K562 (cell line): ENCODE measurements around the gene RGS3. TPM values are rescaled to one million over a fixed set of nuclear protein-coding genes. Genes with fewer than 3 reads are reported as not detected.

Source experiments
- ATAC-seq: fragments of 200-7000 bp; cut with Tn5 transposase; 3 replicates; pipeline ENCODE4 v1.9.1; 2020; ENCODE audit warnings: moderate library complexity
- BruUV-seq: library from RNA; stranded (reverse); fragments of 400-500 nt; replicated peaks from 2 replicates; lab custom pipeline; 2021; lab: Mats Ljungman, UMichigan
- CTCF ChIA-PET: fragments of 300-600 bp; formaldehyde crosslinking; extraction: SDS; loops from one replicate; lab custom pipeline; 2021; ENCODE audit warnings: low intra/inter-chr PET ratio; lab: Yijun Ruan, JAX
- POLR2A ChIA-PET: fragments of 300-600, 350-650 bp; sonication (Branson Sonifier 250); formaldehyde crosslinking; extraction: SDS; loops from one replicate; lab custom pipeline; 2021; ENCODE audit warnings: antibody characterized with exemption, inconsistent platforms; lab: Yijun Ruan, JAX
- DNase-seq, 4 experiments: peaks; one replicate each; pipeline versions ENCODE4 v3.0.0 to v3.0.0-alpha.2; 2011 to 2018; ENCODE audit warnings: low spot score in 3 of 4, mixed read lengths in 3 of 4; ENCODE audit errors: extremely low read depth in 1 of 4
- FAIRE-seq: peaks from 2 replicates; lab custom pipeline; 2011; peaks lifted over from hg19 to GRCh38; lab: Jason Lieb, UNC
- H2AFZ ChIP-seq: 2 replicates; pipeline ENCODE4 v1.6.0; 2011; ENCODE audit warnings: low read depth, low read length, control low read depth, inconsistent platforms
- H3K27ac ChIP-seq: fragments of 200-600 bp; 3 replicates; pipeline ENCODE4 v1.8.0; 2011; ENCODE audit warnings: low read depth, mild to moderate bottlenecking, control low read depth, inconsistent platforms, low read length, moderate library complexity, mixed read lengths; ENCODE audit errors: extremely low read depth
- H3K27me3 ChIP-seq, 2 experiments: fragments of 300-600 bp in 1 of 2; 2 replicates in 1 of 2; 3 replicates in 1 of 2; pipeline versions ENCODE4 v1.6.0 to v1.8.0; 2011; ENCODE audit warnings: inconsistent platforms in 2 of 2, low read length in 2 of 2, mild to moderate bottlenecking in 1 of 2, mixed read lengths in 1 of 2, moderate library complexity in 1 of 2; ENCODE audit not compliant: control insufficient read depth in 2 of 2, insufficient read depth in 2 of 2
- H3K36me3 ChIP-seq: fragments of 300-600 bp; 3 replicates; pipeline ENCODE4 v1.8.0; 2011; ENCODE audit warnings: mild to moderate bottlenecking, low read length, inconsistent platforms; ENCODE audit not compliant: control insufficient read depth, insufficient read depth
- H3K4me1 ChIP-seq, 2 experiments: fragments of 200-600 bp in 1 of 2; replicated peaks in 1 of 2; 2 replicates in 1 of 2; 3 replicates in 1 of 2; pipeline versions ENCODE4 v1.5.1 to v1.8.0; 2011; ENCODE audit warnings: inconsistent platforms in 2 of 2, low read length in 2 of 2, mild to moderate bottlenecking in 1 of 2, mixed read lengths in 1 of 2, moderate library complexity in 1 of 2; ENCODE audit not compliant: control insufficient read depth in 2 of 2, insufficient read depth in 2 of 2
- H3K4me2 ChIP-seq: 2 replicates; pipeline ENCODE4 v1.6.1; 2011; ENCODE audit warnings: low read length, control low read depth, inconsistent platforms, mixed read lengths; ENCODE audit not compliant: insufficient read depth
- H3K4me3 ChIP-seq: fragments of 200-600 bp; sonication (generic), shearing (Covaris generic); 2 replicates; pipeline ENCODE4 v1.5.1; 2016; ENCODE audit warnings: control low read depth, inconsistent platforms
- H3K79me2 ChIP-seq: fragments of 200-600 bp; 3 replicates; pipeline ENCODE4 v1.8.0; 2011; ENCODE audit warnings: low read length, inconsistent platforms; ENCODE audit not compliant: control insufficient read depth, insufficient read depth
- H3K9ac ChIP-seq, 2 experiments: 2 replicates each; pipeline versions ENCODE4 v1.6.0 to v1.6.1; 2011; ENCODE audit warnings: low read depth in 2 of 2, low read length in 2 of 2, control low read depth in 1 of 2, inconsistent platforms in 1 of 2, mild to moderate bottlenecking in 1 of 2, mixed read lengths in 1 of 2; ENCODE audit not compliant: insufficient read depth in 1 of 2
- H3K9me1 ChIP-seq: one replicate; pipeline ENCODE4 v1.6.0; 2011; ENCODE audit warnings: inconsistent platforms, mild to moderate bottlenecking, low read length, moderate library complexity; ENCODE audit not compliant: control insufficient read depth, insufficient read depth
- H3K9me3 ChIP-seq: replicated peaks from 2 replicates; pipeline ENCODE4 v1.5.1; 2011; ENCODE audit warnings: low read depth, low read length, inconsistent platforms; ENCODE audit not compliant: control insufficient read depth, insufficient read depth
- H4K20me1 ChIP-seq: replicated peaks from 2 replicates; pipeline ENCODE4 v1.6.1; 2011; ENCODE audit warnings: low read length, inconsistent platforms, mixed read lengths; ENCODE audit not compliant: control insufficient read depth, insufficient read depth
- CBX8 ChIP-seq: fragments of 200-600 bp; sonication (generic); IDR thresholded peaks from 2 replicates; pipeline ENCODE4 v1.6.1; 2012; ENCODE audit warnings: borderline replicate concordance, mixed run types, low read depth, mild to moderate bottlenecking, moderate library complexity, mixed read lengths, low read length, control low read depth, inconsistent platforms; ENCODE audit not compliant: poor library complexity, severe bottlenecking; ENCODE audit errors: extremely low read depth
- E2F8 ChIP-seq: fragments of 450-650 bp; IDR thresholded peaks from 2 replicates; pipeline ENCODE4 v1.7.1; 2018; ENCODE audit warnings: mild to moderate bottlenecking, low read depth; ENCODE audit not compliant: partially characterized antibody
- HDAC1 ChIP-seq, 2 experiments: fragments of 450-650 bp; IDR thresholded peaks; 2 replicates each; pipeline ENCODE4 v1.6.1; 2016 to 2017; ENCODE audit warnings: inconsistent platforms in 1 of 2, mild to moderate bottlenecking in 1 of 2, moderate library complexity in 1 of 2
- PHB2 ChIP-seq: fragments of 450-650 bp; IDR thresholded peaks from 2 replicates; pipeline ENCODE4 v1.6.1; 2017; ENCODE audit warnings: low read depth
- SFPQ ChIP-seq: fragments of 200-400 bp; formaldehyde crosslinking; IDR thresholded peaks from 2 replicates; pipeline ENCODE4 v1.6.1; 2017; ENCODE audit warnings: mild to moderate bottlenecking, low read depth, low read length, moderate library complexity
- STAG1 ChIP-seq: sonication (generic); formaldehyde crosslinking; IDR thresholded peaks from 2 replicates; pipeline ENCODE4 v1.5.0; 2020; ENCODE audit warnings: missing genetic modification reagents, borderline replicate concordance
- TAF15 ChIP-seq: fragments of 200-400 bp; formaldehyde crosslinking; IDR thresholded peaks from 2 replicates; pipeline ENCODE4 v1.6.1; 2017; ENCODE audit warnings: mild to moderate bottlenecking, low read depth, low read length, moderate library complexity
- THAP12 ChIP-seq: fragments of 250-450 bp; sonication (Bioruptor Pico); IDR thresholded peaks from 2 replicates; pipeline ENCODE4 v1.9.0; 2021; ENCODE audit warnings: mild to moderate bottlenecking, inconsistent platforms
- ZNF780A ChIP-seq: fragments of 250-450 bp; sonication (Bioruptor Pico); IDR thresholded peaks from 2 replicates; pipeline ENCODE4 v1.5.0; 2021; ENCODE audit warnings: mild to moderate bottlenecking
- WGBS: fragments of 100-300 bp; shearing (Covaris generic); methylation state at CpG from one replicate; pipeline ENCODE4 v1.1.6; 2016; ENCODE audit warnings: low coverage, mixed read lengths; ENCODE audit not compliant: insufficient coverage; ENCODE audit errors: missing lambda C conversion rate; 5-methylcytosine and 5-hydroxymethylcytosine counted together
- in situ Hi-C: fragments of 300-500 bp; cut with MboI; formaldehyde crosslinking; loops from 4 replicates; pipeline ENCODE4 v1.15.0; 2018; ENCODE audit warnings: inconsistent platforms, mixed read lengths
- intact Hi-C: fragments of 100-400 bp; cut with micrococcal nuclease; formaldehyde crosslinking; loops from 2 replicates; pipeline ENCODE4 v1.14.2; 2022
- polyA plus RNA-seq, 8 experiments: library from polyadenylated mRNA; depleted of rRNA in 4 of 8; stranded (reverse) in 5 of 8; unstranded in 3 of 8; fragments of >200 nt; fragmentation: Nextera tagmentation in 2 of 8; fragmentation: Illumina TruSeq in 1 of 8; extraction: Ambion mirVana in 2 of 8; extraction: Trizol in 1 of 8; gene quantifications; 2 replicates each; pipeline versions ENCODE4 v1.2.1 to v1.2.3, GENCODE V29; 2011 to 2014; ENCODE audit warnings: inconsistent platforms in 1 of 8, missing spikeins in 1 of 8
- total RNA-seq, 7 experiments: library from RNA; depleted of rRNA in 6 of 7; stranded (reverse); fragments of >200 nt in 6 of 7; fragmentation: Illumina TruSeq in 2 of 7; extraction: Trizol in 2 of 7; gene quantifications; 2 replicates each; pipeline versions ENCODE4 v1.2.1 to v1.2.3, GENCODE V29; 2011 to 2021; ENCODE audit warnings: low replicate concordance in 1 of 7

RGS3 gene
- total and polyA plus RNA-seq, 9 of the 15 experiments (the other 6 are each of a cell fraction or from before 2014, with no cell fraction given): 0.08 to 2.9 (median 0.95) TPM

- WGBS: 70% methylated on average over 9 of the region's 12 CpGs
- DNase-seq (no peak), FAIRE-seq (no peak), ATAC-seq (no peak)
- Histone ChIP-seq H3K4me3 (no peak overlapping the region), H3K9ac (no peak overlapping the region), H3K27ac (no peak overlapping the region), H3K4me1 (peaks cover 18 to 23% of the 10 kb centered on the region in 2 experiments; a peak in 4 of 5 replicates), H3K79me2 (no peaks in the 10 kb centered on the region), H3K9me3 (no peaks in the 10 kb centered on the region), H3K4me2 (no peak overlapping the region), H3K9me1 (no peaks in the 10 kb centered on the region), H3K36me3 (no peaks in the 10 kb centered on the region), H2AFZ (no peak overlapping the region), H4K20me1 (0 out of 2 replicates have a peak, but pooled peaks cover 5% of the 10 kb centered on the region), H3K27me3 (no peaks in the 10 kb centered on the region)
- in situ Hi-C loops: no loop called here
- intact Hi-C loops: no loop called here
- ChIA-PET POLR2A (interaction anchor here (0.9 to 2.4 kb wide), 4 partner anchors 9 to 430 kb away, joined by 3 to 8 read pairs (median 6); partner anchors contain the start of gene SLC31A2), CTCF (no interaction called here)
- TF ChIP-seq THAP12 (no peak), HDAC1 (IDR thresholded peaks at IDR 0.05) (no peak), ZNF780A (CRISPR knock-in tag) (no peak), TAF15 (no peak), PHB2 (no peak), E2F8 (no peak), SFPQ (no peak), STAG1 (CRISPR knock-in tag) (no peak), CBX8 (no peak)
- no TSS peak for BruUV-seq
Measured at GRCh38 chr9:113580041-113580953, 116.8 kb downstream of the RGS3 start.
